ENCODE data around the gene DGKA. TPM values are rescaled to one million over a fixed set of nuclear protein-coding genes. Genes with fewer than 3 reads are reported as not detected.

The DGKA gene
- total RNA-seq, 1 donor from 2014 or later: 18.8 TPM

DNA sequence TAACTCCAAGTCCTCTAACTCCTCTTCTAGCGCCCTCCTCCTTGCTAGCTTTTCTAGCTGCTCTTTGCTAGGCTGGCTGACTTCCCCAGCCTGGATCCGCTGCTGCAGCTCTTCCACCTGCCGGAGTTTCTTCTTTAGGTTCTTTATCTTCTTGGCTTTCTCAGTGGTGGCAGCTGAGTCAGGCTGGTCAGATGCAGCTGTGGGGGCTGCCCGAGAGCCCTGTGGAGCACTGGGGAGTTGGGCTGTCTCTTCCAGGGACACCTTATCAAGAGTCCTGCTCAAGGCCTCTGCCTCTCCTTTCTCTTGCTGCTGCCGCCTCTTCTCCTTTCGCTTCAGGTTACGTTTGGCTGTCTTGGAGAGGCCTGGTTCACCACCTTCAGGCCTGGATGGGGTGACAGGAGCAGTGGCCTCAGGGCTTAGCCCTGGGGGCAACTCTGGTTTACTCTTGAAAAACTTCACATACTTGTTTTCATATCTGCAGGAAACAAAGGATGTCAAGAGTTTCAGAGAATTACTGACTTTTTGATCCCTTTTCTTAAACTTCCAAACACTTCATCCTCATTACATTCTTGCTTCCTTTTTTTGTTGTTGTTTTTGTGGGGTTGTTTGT, 29.0 kb upstream of the DGKA start:
- TF ChIP-seq, protein P1, sequence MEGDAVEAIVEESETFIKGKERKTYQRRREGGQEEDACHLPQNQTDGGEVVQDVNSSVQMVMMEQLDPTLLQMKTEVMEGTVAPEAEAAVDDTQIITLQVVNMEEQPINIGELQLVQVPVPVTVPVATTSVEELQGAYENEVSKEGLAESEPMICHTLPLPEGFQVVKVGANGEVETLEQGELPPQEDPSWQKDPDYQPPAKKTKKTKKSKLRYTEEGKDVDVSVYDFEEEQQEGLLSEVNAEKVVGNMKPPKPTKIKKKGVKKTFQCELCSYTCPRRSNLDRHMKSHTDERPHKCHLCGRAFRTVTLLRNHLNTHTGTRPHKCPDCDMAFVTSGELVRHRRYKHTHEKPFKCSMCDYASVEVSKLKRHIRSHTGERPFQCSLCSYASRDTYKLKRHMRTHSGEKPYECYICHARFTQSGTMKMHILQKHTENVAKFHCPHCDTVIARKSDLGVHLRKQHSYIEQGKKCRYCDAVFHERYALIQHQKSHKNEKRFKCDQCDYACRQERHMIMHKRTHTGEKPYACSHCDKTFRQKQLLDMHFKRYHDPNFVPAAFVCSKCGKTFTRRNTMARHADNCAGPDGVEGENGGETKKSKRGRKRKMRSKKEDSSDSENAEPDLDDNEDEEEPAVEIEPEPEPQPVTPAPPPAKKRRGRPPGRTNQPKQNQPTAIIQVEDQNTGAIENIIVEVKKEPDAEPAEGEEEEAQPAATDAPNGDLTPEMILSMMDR (conservative IDR thresholded peaks at IDR 0.05): no peak
- no peaks in the 10 kb centered on the region for H3K9me3 Mint-ChIP-seq
- DNase-seq (ENCODE audit: low read depth, low spot score): no peak
- H3K36me3 Mint-ChIP-seq (ENCODE audit: low read depth): peaks cover 10% of the 10 kb centered on the region
- H3K4me1 Mint-ChIP-seq: no peaks in the 10 kb centered on the region
- no peak overlapping the region for H3K4me3 Mint-ChIP-seq
- no peak overlapping the region for H3K27ac Mint-ChIP-seq (ENCODE audit: unreplicated experiment)
- H3K27me3 Mint-ChIP-seq (ENCODE audit: low read depth): no peaks in the 10 kb centered on the region

DNA sequence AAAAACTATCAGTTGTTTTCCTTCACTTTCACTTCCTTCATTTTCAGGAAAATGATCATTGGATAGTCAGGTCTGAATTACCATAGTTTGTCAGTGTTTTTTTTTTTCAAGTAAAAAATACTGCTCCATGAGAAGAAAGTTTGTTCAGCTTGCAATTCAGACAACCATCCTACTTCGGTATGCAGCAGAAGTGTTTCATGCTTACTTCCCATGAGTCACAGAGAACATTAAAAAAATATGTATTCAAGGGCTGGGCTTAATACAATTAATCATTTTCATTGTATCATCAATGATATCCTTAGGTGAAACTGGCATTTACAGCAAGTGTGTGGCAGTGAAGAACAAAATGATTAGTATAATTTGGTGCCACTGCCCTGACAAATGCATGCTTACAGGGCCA, 24.9 kb upstream of the DGKA start:
- H3K9me3 Mint-ChIP-seq: no peaks in the 10 kb centered on the region

DNA sequence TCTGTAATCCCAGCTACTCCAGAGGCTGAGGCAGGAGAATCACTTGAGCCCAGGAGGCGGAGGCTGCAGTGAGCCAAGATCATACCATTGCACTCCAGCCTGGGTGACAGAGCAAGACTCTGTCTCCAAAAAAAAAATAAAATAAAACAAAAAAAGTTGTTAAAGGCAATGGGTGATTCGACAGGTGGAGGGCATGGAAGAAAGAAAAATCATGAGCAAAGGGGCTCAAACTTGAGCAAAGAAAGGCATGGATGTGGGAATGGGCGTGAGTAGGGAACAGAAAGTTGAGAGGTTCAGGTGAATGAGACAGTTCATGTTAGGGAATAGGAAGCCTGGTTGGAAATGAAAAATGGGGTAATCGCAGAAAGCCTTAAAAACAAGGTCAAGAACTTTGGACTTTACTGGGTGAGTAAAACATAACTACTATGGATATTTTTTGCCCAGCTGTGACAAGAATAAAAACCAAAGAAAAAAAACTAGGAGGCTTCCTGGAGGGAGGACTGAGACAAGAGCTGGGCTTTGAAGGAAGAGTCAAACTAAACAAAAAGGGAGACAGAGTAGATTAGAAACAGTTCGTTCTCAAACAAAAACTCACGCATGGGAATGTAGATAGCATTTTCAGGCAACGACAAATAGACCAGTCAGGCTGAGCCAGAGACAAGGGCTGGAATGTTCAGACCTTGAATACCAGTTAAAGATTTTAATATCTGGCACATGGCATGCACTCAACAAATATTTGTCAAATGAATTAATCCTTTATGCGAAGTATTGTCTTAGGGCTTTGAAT, 22.0 kb upstream of the DGKA start:
- H3K4me1 Mint-ChIP-seq: peaks cover 13% of the 10 kb centered on the region
- H3K36me3 Mint-ChIP-seq (ENCODE audit: low read depth): no peaks in the 10 kb centered on the region
- DNase-seq (ENCODE audit: low read depth, low spot score): no peak
- no peaks in the 10 kb centered on the region for H3K9me3 Mint-ChIP-seq
- TF ChIP-seq, protein P1 (conservative IDR thresholded peaks at IDR 0.05): no peak
- H3K4me3 Mint-ChIP-seq: no peak overlapping the region
- peak overlapping the region; percentile 37 for H3K27ac Mint-ChIP-seq (ENCODE audit: unreplicated experiment)
- no peaks in the 10 kb centered on the region for H3K27me3 Mint-ChIP-seq (ENCODE audit: low read depth)

More for the DNA sequence above, 24.9 kb upstream of the DGKA start:
- Mint-ChIP-seq H3K27me3 (ENCODE audit: low read depth) (no peaks in the 10 kb centered on the region), H3K27ac (ENCODE audit: unreplicated experiment) (no peak overlapping the region), H3K4me1 (peaks cover 13% of the 10 kb centered on the region), H3K4me3 (no peak overlapping the region), H3K36me3 (ENCODE audit: low read depth) (peaks cover 10% of the 10 kb centered on the region)
- no peak for DNase-seq (ENCODE audit: low read depth, low spot score)
- TF ChIP-seq, protein P1 (conservative IDR thresholded peaks at IDR 0.05): no peak

DNA sequence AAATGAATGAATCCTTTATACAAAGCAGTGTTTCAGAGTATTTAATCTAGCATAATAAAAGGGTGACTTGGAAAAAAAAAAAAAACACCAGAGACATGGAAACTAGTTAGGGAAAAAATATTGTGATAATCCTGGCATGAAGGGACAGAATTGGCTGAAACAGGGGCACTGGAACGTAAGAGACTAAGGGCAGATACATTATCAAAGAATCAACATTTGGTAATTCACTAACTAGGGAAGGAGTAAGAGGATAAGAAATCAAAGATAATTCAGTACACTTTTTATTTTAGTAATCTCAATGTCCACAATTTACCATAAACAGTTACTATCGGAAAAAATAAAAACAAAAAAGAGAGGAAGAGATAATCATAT, 21.5 kb upstream of the DGKA start:
- DNase-seq (ENCODE audit: low read depth, low spot score): no peak
- peaks cover under 1% of the 10 kb centered on the region for H3K36me3 Mint-ChIP-seq (ENCODE audit: low read depth)
- peak overlapping the region; percentile 12 for H3K27ac Mint-ChIP-seq (ENCODE audit: unreplicated experiment)

DNA sequence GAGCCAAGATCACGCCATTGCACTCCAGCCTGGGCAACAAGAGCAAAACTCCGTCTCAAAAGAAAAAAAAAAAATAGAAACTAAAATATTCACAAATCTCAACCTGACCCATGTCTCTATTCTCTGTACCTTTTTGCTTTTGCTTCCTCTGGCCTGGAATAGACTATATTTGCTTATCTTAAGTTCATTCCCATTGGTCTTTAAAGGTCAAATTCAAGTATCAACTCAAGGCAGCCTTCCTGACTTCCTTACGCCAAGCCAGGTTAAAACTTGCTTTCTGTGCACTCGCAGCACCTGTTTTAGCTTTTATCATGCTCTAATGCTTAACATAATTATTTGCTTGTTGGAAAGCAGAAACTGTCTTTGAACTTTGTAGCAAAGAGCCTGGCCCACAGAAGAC, 18.1 kb upstream of the DGKA start:
- Mint-ChIP-seq H3K4me1 (peaks cover 13% of the 10 kb centered on the region), H3K9me3 (no peaks in the 10 kb centered on the region), H3K27ac (ENCODE audit: unreplicated experiment) (no peak overlapping the region), H3K27me3 (ENCODE audit: low read depth) (no peaks in the 10 kb centered on the region), H3K4me3 (no peak overlapping the region), H3K36me3 (ENCODE audit: low read depth) (peaks cover 2% of the 10 kb centered on the region)
- DNase-seq (ENCODE audit: low read depth, low spot score): no peak
- TF ChIP-seq, protein P1 (conservative IDR thresholded peaks at IDR 0.05): no peak

More for the DNA sequence above, 21.5 kb upstream of the DGKA start:
- TF ChIP-seq, protein P1 (conservative IDR thresholded peaks at IDR 0.05): no peak
- Mint-ChIP-seq H3K27me3 (ENCODE audit: low read depth) (no peaks in the 10 kb centered on the region), H3K4me1 (peaks cover 13% of the 10 kb centered on the region), H3K9me3 (no peaks in the 10 kb centered on the region), H3K4me3 (no peak overlapping the region)

Measured in neural crest cell (in vitro differentiated cells).